ENCODE results near the gene PLIN1. TPM values are rescaled to one million over a fixed set of nuclear protein-coding genes. Genes with fewer than 3 reads are reported as not detected.

PLIN1 gene
- total and polyA plus RNA-seq, 2 of the 4 experiments (the other 2 are of a cell fraction): under 0.01 to 0.07 TPM

- Histone ChIP-seq H2AK9ac (replicated peaks; ENCODE audit: low read depth, low read length, poor library complexity) (no peak overlapping the region), H3K27me3 (ENCODE audit: control insufficient read depth, insufficient read depth, low read length) (no peaks in the 10 kb centered on the region), H3K4ac (ENCODE audit: low read depth, low read length) (no peak overlapping the region), H4K8ac (ENCODE audit: low read depth in 2 of 2, low read length in 2 of 2) (no peak overlapping the region), H3K9ac (ENCODE audit: low read depth, low read length) (no peak overlapping the region), H2AK5ac (ENCODE audit: low read depth, low read length) (no peak overlapping the region), H3K36me3 (ENCODE audit: control insufficient read depth, insufficient read depth, low read length) (peaks cover 82% of the 10 kb centered on the region), H3K14ac (replicated peaks; ENCODE audit: low read depth, low read length) (no peak overlapping the region), H4K20me1 (ENCODE audit: insufficient read depth, low read length) (no peaks in the 10 kb centered on the region; the same call in 1 of the 2 replicates), H3K4me2 (ENCODE audit: low read depth, low read length) (no peak overlapping the region), H2BK20ac (ENCODE audit: low read depth, low read length) (no peak overlapping the region), H3K9me1 (ENCODE audit: insufficient read depth, low read length) (no peaks in the 10 kb centered on the region), H3K4me3 (ENCODE audit: insufficient read depth, low read depth, low read length) (no peak overlapping the region), H3K56ac (ENCODE audit: extremely low read depth, insufficient read depth, low read length) (no peak overlapping the region), H4K5ac (ENCODE audit: low read depth, low read length) (no peak overlapping the region), H3K18ac (ENCODE audit: low read depth, low read length) (no peak overlapping the region), H2BK15ac (ENCODE audit: low read depth, low read length) (no peak overlapping the region), H2AFZ (replicated peaks; ENCODE audit: low read length, poor library complexity) (no peak overlapping the region), H2BK120ac (ENCODE audit: low read depth, low read length) (no peak overlapping the region), H2BK5ac (ENCODE audit: low read depth, low read length, poor library complexity, severe bottlenecking) (no peak overlapping the region), H3K4me1 (ENCODE audit: control insufficient read depth, insufficient read depth, low read length) (no peaks in the 10 kb centered on the region), H3K79me1 (ENCODE audit: low read depth in 1 of 2, low read length in 2 of 2) (peaks cover 3% of the 10 kb centered on the region in 2 experiments; a peak in 1 of 4 replicates), H4K91ac (ENCODE audit: insufficient read depth, low read depth, low read length) (no peak overlapping the region), H3K27ac (ENCODE audit: insufficient read depth, low read length) (no peak overlapping the region), H3K9me3 (ENCODE audit: control insufficient read depth, insufficient read depth, low read length) (no peaks in the 10 kb centered on the region), H3K23ac (ENCODE audit: low read depth, low read length) (no peak overlapping the region)
- no peak for ATAC-seq (ENCODE audit: low read depth)
- in situ Hi-C loops (cut with MboI; ENCODE audit: low sequenced_read_pairs) (no loop called here), intact Hi-C loops (cut with micrococcal nuclease) (no loop called here), dilution Hi-C loops (cut with HindIII; ENCODE audit: low sequenced_read_pairs, unreplicated experiment) (no loop called here)
- DNase-seq: no peak
- CTCF ChIA-PET: no interaction called here
- POLR2A ChIA-PET (ENCODE audit: unreplicated experiment): no interaction called here
- WGBS, 2 experiments (ENCODE audit: extremely low coverage in 2 of 2, insufficient read length in 1 of 2): no CpG with 5 or more reads among the region's 5 CpGs
- no TSS peak for BruUV-seq (replicated peaks)
- TF ChIP-seq NFE2L2 (IDR thresholded peaks at IDR 0.05; ENCODE audit: low read depth, low read length) (no peak), CHD1 (IDR thresholded peaks at IDR 0.05; ENCODE audit: low read depth, low read length) (no peak), BHLHE40 (IDR thresholded peaks at IDR 0.05; ENCODE audit: low read depth, low read length) (no peak), RCOR1 (IDR thresholded peaks at IDR 0.05; ENCODE audit: insufficient replicate concordance, low read length) (no peak), CTCF (conservative IDR thresholded peaks at IDR 0.05; ENCODE audit: low read depth, low read length) (no peak), USF2 (IDR thresholded peaks at IDR 0.05; ENCODE audit: low read depth, low read length) (no peak), RAD21 (IDR thresholded peaks at IDR 0.05; ENCODE audit: low read length) (no peak), FOS (IDR thresholded peaks at IDR 0.05; ENCODE audit: low read depth, low read length) (no peak), MAZ (IDR thresholded peaks at IDR 0.05; ENCODE audit: borderline replicate concordance, low read depth, low read length) (no peak), SMC3 (IDR thresholded peaks at IDR 0.05; ENCODE audit: low read depth, low read length) (no peak), RFX5 (IDR thresholded peaks at IDR 0.05; ENCODE audit: low read depth, low read length) (no peak), ELK1 (IDR thresholded peaks at IDR 0.05; ENCODE audit: borderline replicate concordance, low read depth, low read length) (no peak), MXI1 (IDR thresholded peaks at IDR 0.05; ENCODE audit: borderline replicate concordance, low read depth, low read length) (no peak), POLR2A (IDR thresholded peaks at IDR 0.05; ENCODE audit: low read depth, low read length) (no peak), MAFK (IDR thresholded peaks at IDR 0.05; ENCODE audit: low read depth, low read length) (no peak)
These were observed 49.3 kb downstream of the PLIN1 start for GRCh38 chr15:89629829-89630228.

Measured in IMR-90 (cell line).